IPS-20b (cell line): Measurements from ENCODE around the gene GSG1L.
A peak's percentile ranks its signal among the peaks of the same experiment; 100 is the strongest.

Source experiments
- H3K27ac ChIP-seq: one replicate; pipeline ENCODE4 v1.5.1; 2013; ENCODE audit warnings: low read length
- H3K27me3 ChIP-seq: 2 replicates; pipeline ENCODE4 v1.6.1; 2013; ENCODE audit warnings: mild to moderate bottlenecking, low read length, inconsistent platforms; ENCODE audit not compliant: insufficient read depth
- H3K36me3 ChIP-seq: 2 replicates; pipeline ENCODE4 v1.6.1; 2013; ENCODE audit warnings: low read depth, mild to moderate bottlenecking, inconsistent platforms, low read length, moderate library complexity; ENCODE audit not compliant: insufficient read depth
- H3K4me1 ChIP-seq: 2 replicates; pipeline ENCODE4 v1.6.1; 2013; ENCODE audit warnings: mild to moderate bottlenecking, control low read depth, inconsistent platforms, low read length, moderate library complexity; ENCODE audit not compliant: insufficient read depth
- H3K4me3 ChIP-seq: 2 replicates; pipeline ENCODE4 v1.5.1; 2013; ENCODE audit warnings: mild to moderate bottlenecking, low read length, inconsistent platforms
- H3K9ac ChIP-seq: 2 replicates; pipeline ENCODE4 v1.6.1; 2013; ENCODE audit warnings: low read depth, mild to moderate bottlenecking, inconsistent platforms, low read length, moderate library complexity
- H3K9me3 ChIP-seq: 2 replicates; pipeline ENCODE4 v1.6.1; 2013; ENCODE audit warnings: mild to moderate bottlenecking, low read depth, low read length, inconsistent platforms; ENCODE audit not compliant: insufficient read depth

Gene GSG1L

DNA sequence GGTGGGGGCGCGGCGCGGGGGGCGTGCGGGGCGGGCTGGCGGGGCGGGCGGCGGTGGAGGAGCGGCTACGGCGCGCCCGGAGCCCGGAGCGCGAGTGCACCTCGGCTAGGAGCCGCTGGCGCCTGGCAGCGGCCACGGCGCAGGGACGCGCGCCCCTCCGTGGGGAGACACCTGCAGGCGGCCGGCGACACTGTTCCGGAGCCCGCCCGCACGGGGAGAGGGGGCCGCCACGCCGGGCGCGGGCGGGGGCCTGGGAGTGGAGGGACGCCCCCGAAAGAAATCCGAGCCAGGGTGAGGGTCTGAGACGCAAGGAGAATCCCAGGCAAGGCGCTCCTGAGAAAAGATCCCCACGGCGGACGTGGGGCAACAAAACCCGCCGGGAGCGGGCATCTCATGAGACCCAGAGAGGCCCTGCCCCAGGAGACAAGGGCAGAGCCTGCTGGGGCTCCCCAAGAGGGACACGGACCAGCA, at the start of gene GSG1L:
Gene GSG1L, minus strand, starts transcription at position 124 of the 471 bp plus-strand sequence. CDS start 290 bp downstream, outside the sequence.
- H3K4me3 ChIP-seq: peak within 1 kb of the TSS; percentile 50; the same call in 1 of the 2 replicates
- H3K9ac ChIP-seq: no peak within 1 kb of the TSS
- no peak within 1 kb of the TSS for H3K27ac ChIP-seq
- H3K4me1 ChIP-seq: no peaks in the 10 kb centered on the region
- H3K9me3 ChIP-seq: no peaks in the 10 kb centered on the region
- H3K36me3 ChIP-seq: no peaks in the 10 kb centered on the region
- peaks cover 78% of the 10 kb centered on the region for H3K27me3 ChIP-seq

DNA sequence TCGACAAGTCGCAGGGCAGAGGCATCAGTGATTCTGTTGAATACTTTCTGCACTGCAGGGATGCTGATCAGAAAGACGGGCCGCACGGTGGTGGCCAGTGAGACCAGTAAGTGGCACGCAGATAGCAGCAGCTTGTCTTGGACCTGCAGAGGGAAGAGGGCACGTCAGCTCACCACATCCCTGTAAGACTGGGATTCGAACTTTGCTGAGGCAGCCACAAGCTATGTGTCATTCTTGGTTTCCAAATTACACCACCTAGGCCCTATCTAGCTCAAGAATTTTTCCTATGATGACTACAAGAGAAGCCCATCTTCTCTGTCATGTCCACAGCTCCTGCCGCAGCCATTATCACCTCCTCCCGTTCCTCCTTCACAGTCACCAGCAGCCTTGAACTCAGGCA, 49.4 kb upstream of the GSG1L start:
- H3K36me3 ChIP-seq: peaks cover 95% of the 10 kb centered on the region

DNA sequence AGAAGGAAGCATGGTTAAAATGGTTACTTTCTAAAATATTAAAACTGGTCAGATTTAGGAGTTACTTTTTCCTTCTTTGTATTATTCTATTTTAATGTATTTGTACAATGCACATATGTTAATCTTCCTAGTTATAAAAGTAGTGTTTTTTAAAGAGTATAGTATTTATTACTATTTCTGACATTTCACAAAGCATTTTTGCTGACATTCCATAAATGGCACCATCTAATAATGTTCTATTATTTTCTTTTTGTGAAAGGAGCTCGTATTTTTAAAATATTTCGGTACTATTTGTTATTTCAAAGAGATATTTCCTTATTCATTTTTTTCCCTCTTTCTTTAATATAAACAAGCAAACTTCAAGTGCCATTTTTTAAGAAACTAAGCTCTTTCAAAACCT, 47.5 kb upstream of the GSG1L start:
- Histone ChIP-seq H3K4me1 (no peaks in the 10 kb centered on the region), H3K9me3 (no peaks in the 10 kb centered on the region), H3K9ac (no peak overlapping the region), H3K4me3 (no peak overlapping the region), H3K27ac (no peak overlapping the region), H3K27me3 (no peaks in the 10 kb centered on the region), H3K36me3 (peaks cover 97% of the 10 kb centered on the region)

More for the DNA sequence above, 49.4 kb upstream of the GSG1L start:
- Histone ChIP-seq H3K4me3 (no peak overlapping the region), H3K27ac (no peak overlapping the region), H3K9me3 (no peaks in the 10 kb centered on the region), H3K4me1 (no peaks in the 10 kb centered on the region), H3K9ac (no peak overlapping the region), H3K27me3 (no peaks in the 10 kb centered on the region)

DNA sequence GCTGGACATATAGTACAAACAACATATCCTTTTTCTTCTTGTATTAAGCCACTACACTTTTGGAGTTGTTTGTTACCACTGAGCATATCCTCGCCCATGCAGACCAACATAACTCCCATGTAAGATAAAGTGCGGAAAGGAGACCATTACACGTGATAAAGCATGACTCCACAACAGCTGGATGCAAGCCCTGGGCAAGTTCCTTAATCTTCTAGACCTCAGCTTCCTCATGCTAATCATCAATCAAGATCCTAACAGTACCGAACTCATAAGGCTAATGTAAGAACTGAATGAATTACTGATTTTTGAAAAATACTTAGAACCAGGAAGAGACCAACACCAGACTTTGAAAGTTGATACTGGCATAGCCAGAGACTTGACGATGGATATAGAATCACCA, 47.0 kb upstream of the GSG1L start:
- peaks cover 97% of the 10 kb centered on the region for H3K36me3 ChIP-seq
- no peaks in the 10 kb centered on the region for H3K27me3 ChIP-seq
- no peak overlapping the region for H3K27ac ChIP-seq

DNA sequence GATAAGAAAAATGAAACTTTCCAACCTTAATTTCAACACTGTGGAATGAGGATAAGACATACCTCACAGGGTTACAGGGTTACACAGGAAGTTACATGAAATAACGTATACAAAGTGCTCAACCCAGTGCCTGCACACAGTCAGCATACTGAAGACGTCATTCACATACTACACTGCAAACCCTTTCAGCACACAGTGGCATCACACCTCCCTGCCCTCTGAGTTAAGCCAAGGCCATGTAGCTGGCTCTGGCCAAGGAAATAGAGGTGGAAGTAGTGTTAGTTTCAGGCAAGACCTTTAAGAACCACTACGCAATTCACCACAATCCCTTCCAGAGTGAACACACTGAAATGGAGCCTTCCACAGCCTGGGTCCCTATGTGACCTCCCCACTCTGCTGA, 46.6 kb upstream of the GSG1L start:
- Histone ChIP-seq H3K4me1 (no peaks in the 10 kb centered on the region), H3K9ac (no peak overlapping the region), H3K27me3 (no peaks in the 10 kb centered on the region), H3K9me3 (no peaks in the 10 kb centered on the region), H3K36me3 (peaks cover 97% of the 10 kb centered on the region), H3K27ac (no peak overlapping the region), H3K4me3 (no peak overlapping the region)

More for the DNA sequence above, 47.0 kb upstream of the GSG1L start:
- H3K9me3 ChIP-seq: no peaks in the 10 kb centered on the region
- H3K4me1 ChIP-seq: no peaks in the 10 kb centered on the region
- no peak overlapping the region for H3K9ac ChIP-seq
- H3K4me3 ChIP-seq: no peak overlapping the region

DNA sequence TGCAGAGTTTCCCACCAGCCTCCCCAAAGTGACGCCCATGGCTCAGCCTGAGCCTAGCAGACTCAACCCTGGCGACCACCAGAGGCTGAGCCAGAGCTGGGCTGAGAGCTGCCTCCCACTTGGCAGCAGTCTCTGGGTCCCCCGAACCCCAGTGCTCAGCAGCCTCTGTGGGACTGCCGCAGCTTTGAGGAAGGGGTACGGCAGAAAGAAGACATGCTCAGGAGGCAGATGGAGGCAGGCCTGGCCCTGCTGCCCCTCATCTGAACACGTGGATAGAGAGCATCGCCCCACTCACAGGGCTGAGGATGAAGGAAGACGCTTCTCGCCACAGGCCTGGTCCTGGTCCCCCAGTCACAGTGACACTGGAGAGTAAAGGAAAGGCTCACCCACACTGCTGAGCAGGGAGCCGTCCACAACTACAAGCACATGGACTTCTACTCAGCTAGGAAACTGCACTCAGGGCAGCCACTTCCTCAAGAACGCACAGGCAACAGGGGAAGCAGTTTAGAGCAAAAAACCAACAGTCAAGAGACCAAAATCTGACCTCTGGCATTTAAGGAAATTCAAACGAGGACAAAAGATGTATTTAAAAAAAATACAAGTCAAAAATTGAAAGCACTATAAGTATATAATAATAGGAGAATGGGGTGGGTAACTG, 45.2 kb upstream of the GSG1L start:
- Histone ChIP-seq H3K4me1 (no peaks in the 10 kb centered on the region), H3K9me3 (no peaks in the 10 kb centered on the region), H3K27ac (no peak overlapping the region), H3K4me3 (no peak overlapping the region), H3K36me3 (peaks cover 98% of the 10 kb centered on the region), H3K9ac (no peak overlapping the region), H3K27me3 (no peaks in the 10 kb centered on the region)

DNA sequence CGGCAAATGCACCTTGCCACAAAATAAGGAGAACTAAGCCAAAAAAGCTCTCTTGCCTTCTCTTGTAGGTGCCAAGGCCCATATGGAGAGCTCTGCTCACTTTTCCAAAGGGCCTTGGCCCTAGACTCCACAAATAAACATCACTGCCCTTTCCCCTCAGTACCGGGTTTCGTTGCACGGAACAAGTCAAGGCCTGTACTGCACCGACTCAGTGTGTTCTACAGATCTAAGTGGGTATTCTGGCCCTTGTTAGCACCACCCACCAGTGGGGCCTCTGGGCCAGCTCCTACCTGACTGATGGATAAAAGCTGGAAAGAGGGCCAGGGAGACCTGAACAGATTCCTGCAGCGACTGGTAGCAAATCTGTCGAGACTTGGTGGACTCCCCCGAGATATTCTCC, 43.7 kb upstream of the GSG1L start:
- Histone ChIP-seq H3K9ac (no peak overlapping the region), H3K9me3 (no peaks in the 10 kb centered on the region), H3K27me3 (no peaks in the 10 kb centered on the region), H3K27ac (no peak overlapping the region), H3K4me3 (no peak overlapping the region), H3K4me1 (no peaks in the 10 kb centered on the region), H3K36me3 (peaks cover 98% of the 10 kb centered on the region)

DNA sequence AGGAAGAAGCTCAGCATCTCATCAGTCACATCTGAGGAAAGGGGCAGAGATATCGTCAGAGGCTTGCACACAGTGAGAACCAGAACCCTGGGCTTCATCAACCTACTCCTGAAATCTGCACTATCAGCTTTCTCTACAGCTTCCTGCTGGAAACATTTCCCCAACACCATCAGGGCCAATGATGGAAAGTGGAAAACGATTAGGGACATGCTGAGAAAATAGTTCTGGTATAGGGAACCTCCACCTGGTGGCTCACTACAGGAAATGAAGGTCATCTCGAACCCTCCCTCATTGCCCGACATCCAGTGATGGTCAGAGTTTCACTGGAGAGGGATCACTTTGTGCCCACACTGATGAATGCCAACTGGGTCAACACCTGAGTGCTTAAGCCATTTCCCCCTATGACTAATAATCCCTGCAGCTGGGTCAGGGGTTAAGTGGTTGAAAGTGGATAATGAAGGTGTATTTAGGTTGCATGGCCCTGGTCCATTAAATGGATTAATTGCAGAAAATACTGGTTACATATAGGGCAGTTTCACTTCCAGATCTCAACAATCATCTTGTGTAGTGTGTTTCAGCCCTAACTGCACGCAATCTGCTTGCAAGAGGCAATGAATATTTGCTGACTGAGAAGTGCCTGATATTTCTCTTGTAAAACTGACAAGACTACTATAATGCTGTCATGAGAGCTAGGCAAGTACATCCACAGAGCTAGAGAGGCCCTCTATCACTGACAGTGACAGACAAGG, 43.1 kb upstream of the GSG1L start:
- no peaks in the 10 kb centered on the region for H3K9me3 ChIP-seq
- H3K27me3 ChIP-seq: no peaks in the 10 kb centered on the region
- no peak overlapping the region for H3K9ac ChIP-seq
- no peak overlapping the region for H3K4me3 ChIP-seq
- H3K27ac ChIP-seq: no peak overlapping the region
- no peaks in the 10 kb centered on the region for H3K4me1 ChIP-seq
- H3K36me3 ChIP-seq: peaks cover 98% of the 10 kb centered on the region

DNA sequence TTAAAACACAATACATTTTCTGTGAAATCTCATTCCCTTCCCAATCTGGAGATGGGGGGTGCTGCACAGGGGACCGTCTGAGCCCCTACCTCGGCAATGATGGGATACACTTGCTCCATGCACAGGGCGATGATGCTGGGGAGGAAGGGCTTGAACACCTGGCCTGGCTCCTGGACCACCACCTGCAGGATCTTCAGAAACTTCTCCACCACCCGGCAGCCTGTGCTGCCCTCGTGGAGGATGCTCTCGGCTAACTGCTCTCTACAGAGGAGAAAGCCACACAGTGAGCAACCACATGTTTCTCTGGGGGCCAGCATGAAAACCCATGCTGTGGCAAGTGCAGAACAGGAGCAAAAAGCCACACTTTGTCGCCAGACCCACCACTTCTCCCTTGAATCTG, 42.4 kb upstream of the GSG1L start:
- no peak overlapping the region for H3K4me3 ChIP-seq
- H3K27ac ChIP-seq: no peak overlapping the region
- no peaks in the 10 kb centered on the region for H3K27me3 ChIP-seq
- no peaks in the 10 kb centered on the region for H3K9me3 ChIP-seq
- H3K36me3 ChIP-seq: peaks cover 100% of the 10 kb centered on the region
- H3K9ac ChIP-seq: no peak overlapping the region
- no peaks in the 10 kb centered on the region for H3K4me1 ChIP-seq

DNA sequence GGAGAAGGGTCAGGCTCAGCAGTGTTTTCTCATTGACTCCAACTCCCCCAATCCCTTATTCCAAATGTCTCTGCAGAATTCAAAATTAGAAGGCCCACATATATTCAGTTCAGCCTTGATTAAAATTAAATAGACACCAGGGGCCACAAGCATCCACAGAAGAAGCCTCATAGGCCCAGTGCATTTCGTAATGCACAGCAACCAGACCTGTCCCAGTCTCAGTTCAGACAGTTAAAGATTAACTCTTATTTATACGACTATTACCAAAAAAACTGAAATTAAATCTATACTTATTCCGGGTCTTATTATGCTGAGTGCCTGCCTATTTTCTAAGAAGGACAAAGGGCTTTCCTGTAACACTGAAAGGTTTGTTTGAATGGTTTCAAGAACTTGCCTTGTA, 41.8 kb upstream of the GSG1L start:
- no peaks in the 10 kb centered on the region for H3K4me1 ChIP-seq
- H3K27me3 ChIP-seq: no peaks in the 10 kb centered on the region
- H3K36me3 ChIP-seq: peaks cover 100% of the 10 kb centered on the region
- no peak overlapping the region for H3K9ac ChIP-seq
- no peaks in the 10 kb centered on the region for H3K9me3 ChIP-seq
- no peak overlapping the region for H3K27ac ChIP-seq
- H3K4me3 ChIP-seq: no peak overlapping the region

DNA sequence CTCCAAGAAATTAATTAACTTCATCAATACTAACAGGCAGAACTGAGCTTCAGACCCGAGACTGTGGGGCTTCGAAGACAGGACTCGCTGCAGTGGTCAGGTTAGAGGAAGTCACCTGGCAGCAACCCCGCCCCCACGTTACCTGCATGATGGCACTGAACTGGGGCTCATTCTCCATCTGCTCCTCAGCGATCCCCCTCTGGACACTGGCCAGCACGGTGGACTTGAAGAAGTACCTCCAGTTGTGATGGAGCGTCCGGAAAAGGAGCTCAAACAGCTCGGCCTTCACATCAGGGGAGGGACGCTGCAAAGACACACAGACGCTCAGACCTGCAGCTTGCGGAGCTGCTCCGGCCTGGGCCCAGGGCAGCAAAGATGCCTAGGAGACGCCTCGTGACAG, 40.9 kb upstream of the GSG1L start:
- no peaks in the 10 kb centered on the region for H3K9me3 ChIP-seq
- peaks cover 100% of the 10 kb centered on the region for H3K36me3 ChIP-seq
- H3K9ac ChIP-seq: no peak overlapping the region
- no peak overlapping the region for H3K27ac ChIP-seq
- H3K27me3 ChIP-seq: no peaks in the 10 kb centered on the region
- H3K4me3 ChIP-seq: no peak overlapping the region
- H3K4me1 ChIP-seq: no peaks in the 10 kb centered on the region
